H1 (cell line): ENCODE data around the gene EXOG. TPM values are rescaled to one million over a fixed set of nuclear protein-coding genes. Genes with fewer than 3 reads are reported as not detected.

Experiments
- CTCF ChIA-PET: fragments of 300-600 bp; sonication (Branson Sonifier 250); formaldehyde crosslinking; loops from one replicate; lab custom pipeline; 2021; ENCODE audit not compliant: partially characterized antibody; lab: Charles Lee
- POLR2A ChIA-PET: fragments of 300-600 bp; sonication (Branson Sonifier 250); formaldehyde crosslinking; loops from one replicate; lab custom pipeline; 2021; ENCODE audit warnings: inconsistent platforms; ENCODE audit not compliant: partially characterized antibody; lab: Charles Lee
- DNase-seq, 2 experiments: peaks; one replicate each; pipeline versions ENCODE4 v3.0.0 to v3.0.0-alpha.2; 2010 to 2022; ENCODE audit warnings: low spot score in 2 of 2, low read depth in 1 of 2, mixed read lengths in 1 of 2
- FAIRE-seq: peaks from 2 replicates; lab custom pipeline; 2011; peaks lifted over from hg19 to GRCh38; lab: Jason Lieb, UNC
- H2AFZ ChIP-seq: 2 replicates; pipeline ENCODE4 v1.8.1; 2012; ENCODE audit warnings: low read length, inconsistent platforms
- H2AK5ac ChIP-seq: 2 replicates; pipeline ENCODE4 v1.6.1; 2013; ENCODE audit warnings: low read depth, low read length
- H2BK120ac ChIP-seq: replicated peaks from 2 replicates; pipeline ENCODE3; 2013; ENCODE audit warnings: low read depth, low read length, inconsistent platforms
- H2BK12ac ChIP-seq: 2 replicates; pipeline ENCODE4 v1.6.1; 2013; ENCODE audit warnings: low read depth, low read length
- H2BK15ac ChIP-seq: 2 replicates; pipeline ENCODE4 v1.6.1; 2013; ENCODE audit warnings: low read length
- H2BK20ac ChIP-seq: 2 replicates; pipeline ENCODE4 v1.6.1; 2013; ENCODE audit warnings: low read length
- H2BK5ac ChIP-seq: 2 replicates; pipeline ENCODE4 v1.6.1; 2013; ENCODE audit warnings: low read depth, low read length
- H3K14ac ChIP-seq: 2 replicates; pipeline ENCODE4 v1.6.1; 2013; ENCODE audit warnings: inconsistent platforms; ENCODE audit not compliant: insufficient read length
- H3K18ac ChIP-seq: 2 replicates; pipeline ENCODE4 v1.6.1; 2013; ENCODE audit warnings: low read length; ENCODE audit errors: extremely low read depth
- H3K23ac ChIP-seq: 2 replicates; pipeline ENCODE4 v1.6.1; 2013; ENCODE audit warnings: inconsistent platforms; ENCODE audit not compliant: insufficient read length
- H3K23me2 ChIP-seq: 2 replicates; pipeline ENCODE4 v1.6.1; 2013; ENCODE audit warnings: low read depth, low read length
- H3K27ac ChIP-seq: 2 replicates; pipeline ENCODE4 v1.6.1; 2011; ENCODE audit warnings: low read depth, low read length, inconsistent platforms
- H3K27me3 ChIP-seq, 4 experiments: replicated peaks in 1 of 4; 1 replicate in 1 of 4; 2 replicates in 3 of 4; pipeline versions ENCODE4 v1.6.1 to v1.8.1; 2011 to 2013; ENCODE audit warnings: low read length in 3 of 4, mild to moderate bottlenecking in 3 of 4, inconsistent platforms in 2 of 4, mixed read lengths in 2 of 4, moderate library complexity in 1 of 4; ENCODE audit not compliant: control insufficient read depth in 3 of 4, insufficient read depth in 3 of 4; ENCODE audit errors: extremely low read depth in 1 of 4
- H3K36me3 ChIP-seq, 4 experiments: 2 replicates each; pipeline versions ENCODE4 v1.6.1 to v1.8.1; 2011 to 2013; ENCODE audit warnings: mild to moderate bottlenecking in 4 of 4, low read length in 3 of 4, moderate library complexity in 2 of 4, control low read depth in 1 of 4, inconsistent platforms in 1 of 4; ENCODE audit not compliant: insufficient read depth in 4 of 4, control insufficient read depth in 2 of 4
- H3K4ac ChIP-seq: replicated peaks from 2 replicates; pipeline ENCODE3; 2013; ENCODE audit warnings: low read length, low read depth, mixed read lengths, inconsistent platforms; ENCODE audit not compliant: insufficient read length
- H3K4me1 ChIP-seq, 4 experiments: replicated peaks in 1 of 4; 1 replicate in 1 of 4; 2 replicates in 3 of 4; pipeline versions ENCODE4 v1.6.1 to v1.8.1; 2011 to 2013; ENCODE audit warnings: low read length in 3 of 4, inconsistent platforms in 2 of 4, mixed read lengths in 1 of 4; ENCODE audit not compliant: insufficient read depth in 4 of 4, control insufficient read depth in 3 of 4
- H3K4me2 ChIP-seq, 2 experiments: 2 replicates each; pipeline versions ENCODE4 v1.6.1 to v1.8.1; 2011 to 2013; ENCODE audit warnings: low read depth in 2 of 2, low read length in 2 of 2, control low read depth in 1 of 2, inconsistent platforms in 1 of 2, mild to moderate bottlenecking in 1 of 2; ENCODE audit not compliant: insufficient read depth in 1 of 2
- H3K4me3 ChIP-seq, 4 experiments: fragments of 200-600, 300-600 bp in 1 of 4; sonication (generic), shearing (Covaris generic), sonication (Bioruptor Twin) in 1 of 4; 2 replicates each; pipeline versions ENCODE4 v1.5.1 to v1.8.1; 2011 to 2016; ENCODE audit warnings: low read length in 4 of 4, low read depth in 3 of 4, control low read depth in 2 of 4, inconsistent platforms in 2 of 4, mild to moderate bottlenecking in 2 of 4, mixed read lengths in 1 of 4, moderate library complexity in 1 of 4; ENCODE audit not compliant: insufficient read depth in 2 of 4; ENCODE audit errors: extremely low read depth in 1 of 4
- H3K56ac ChIP-seq: replicated peaks from 2 replicates; pipeline ENCODE3; 2013; ENCODE audit warnings: low read depth, mild to moderate bottlenecking, mixed read lengths, low read length, inconsistent platforms; ENCODE audit not compliant: insufficient read length
- H3K79me1 ChIP-seq: 2 replicates; pipeline ENCODE4 v1.6.1; 2013; ENCODE audit warnings: low read depth, low read length, control low read depth
- H3K79me2 ChIP-seq, 2 experiments: 2 replicates each; pipeline versions ENCODE4 v1.6.1 to v1.8.1; 2012 to 2013; ENCODE audit warnings: low read length in 2 of 2, mild to moderate bottlenecking in 2 of 2, inconsistent platforms in 1 of 2; ENCODE audit not compliant: insufficient read depth in 2 of 2, control insufficient read depth in 1 of 2
- H3K9ac ChIP-seq, 4 experiments: replicated peaks in 1 of 4; 1 replicate in 1 of 4; 2 replicates in 3 of 4; pipeline versions ENCODE4 v1.6.1 to v1.8.1; 2011 to 2013; ENCODE audit warnings: low read depth in 3 of 4, low read length in 3 of 4, control low read depth in 2 of 4, mild to moderate bottlenecking in 2 of 4, moderate library complexity in 2 of 4, inconsistent platforms in 1 of 4; ENCODE audit errors: extremely low read depth in 1 of 4
- H3K9me3 ChIP-seq, 2 experiments: 2 replicates each; pipeline versions ENCODE4 v1.6.1 to v1.8.1; 2012 to 2013; ENCODE audit warnings: mild to moderate bottlenecking in 2 of 2, moderate library complexity in 2 of 2, control low read depth in 1 of 2, inconsistent platforms in 1 of 2, low read depth in 1 of 2, low read length in 1 of 2, mixed read lengths in 1 of 2; ENCODE audit not compliant: insufficient read depth in 2 of 2
- H4K20me1 ChIP-seq, 2 experiments: replicated peaks in 1 of 2; 2 replicates each; pipeline versions ENCODE3 to v1.8.1; 2011 to 2013; ENCODE audit warnings: inconsistent platforms in 2 of 2, low read length in 2 of 2, mild to moderate bottlenecking in 1 of 2; ENCODE audit not compliant: insufficient read depth in 2 of 2, control insufficient read depth in 1 of 2
- H4K5ac ChIP-seq: 2 replicates; pipeline ENCODE4 v1.6.1; 2013; ENCODE audit warnings: low read length, low read depth, mixed read lengths, inconsistent platforms; ENCODE audit not compliant: insufficient read length
- H4K8ac ChIP-seq: 2 replicates; pipeline ENCODE4 v1.8.0; 2013; ENCODE audit warnings: mild to moderate bottlenecking, moderate library complexity, low read length, inconsistent platforms; ENCODE audit not compliant: insufficient read depth; ENCODE audit errors: extremely low read depth
- H4K91ac ChIP-seq: replicated peaks from 2 replicates; pipeline ENCODE3; 2013; ENCODE audit warnings: low read length, mixed read lengths, inconsistent platforms; ENCODE audit not compliant: insufficient read length
- CREB1 ChIP-seq: IDR thresholded peaks from 2 replicates; pipeline ENCODE4 v1.6.1; 2012; ENCODE audit warnings: inconsistent platforms
- EGR1 ChIP-seq: IDR thresholded peaks from 2 replicates; pipeline ENCODE4 v1.6.1; 2011; ENCODE audit warnings: low read depth, low read length, borderline replicate concordance
- EZH2 ChIP-seq: fragments of 200-600 bp; sonication (generic); IDR thresholded peaks from 2 replicates; pipeline ENCODE4 v1.7.1; 2012; ENCODE audit warnings: low read depth, mild to moderate bottlenecking, moderate library complexity, low read length, inconsistent platforms; ENCODE audit not compliant: severe bottlenecking
- GABPA ChIP-seq: IDR thresholded peaks from 2 replicates; pipeline ENCODE4 v1.6.1; 2011; ENCODE audit warnings: mild to moderate bottlenecking, low read length, moderate library complexity, borderline replicate concordance; ENCODE audit not compliant: insufficient read depth
- HDAC2 ChIP-seq, 2 experiments: fragments of 300-600 bp in 1 of 2; sonication (generic) in 1 of 2; IDR thresholded peaks; 2 replicates each; pipeline ENCODE4 v1.6.1; 2011 to 2012; ENCODE audit warnings: low read depth in 2 of 2, low read length in 2 of 2, mild to moderate bottlenecking in 2 of 2, moderate library complexity in 2 of 2, borderline replicate concordance in 1 of 2, inconsistent platforms in 1 of 2
- WGBS, 2 experiments: shearing (Covaris generic) in 1 of 2; methylation state at CpG; one replicate each; pipeline versions ENCODE4 v1.1.6 to v1.1.7; 2013 to 2015; ENCODE audit warnings: low lambda C conversion rate in 2 of 2, mixed read lengths in 2 of 2, inconsistent platforms in 1 of 2, low coverage in 1 of 2, missing lambda C conversion rate in 1 of 2; ENCODE audit not compliant: insufficient replicate concordance in 2 of 2, insufficient coverage in 1 of 2, insufficient read length in 1 of 2; ENCODE audit errors: extremely low coverage in 1 of 2, missing lambda C conversion rate in 1 of 2; 5-methylcytosine and 5-hydroxymethylcytosine counted together
- polyA plus RNA-seq, 7 experiments: library from polyadenylated mRNA; depleted of rRNA in 3 of 7; stranded (reverse) in 5 of 7; unstranded in 2 of 7; fragments of >200 nt in 5 of 7; fragments of 200-250 nt in 2 of 7; gene quantifications; 1 replicate in 5 of 7; 2 replicates in 1 of 7; 4 replicates in 1 of 7; pipeline versions ENCODE4 v1.2.1 to v1.2.3, GENCODE V29; 2011 to 2013; ENCODE audit warnings: missing spikeins in 2 of 7, mixed read lengths in 2 of 7
- total RNA-seq: library from RNA; stranded (reverse); fragmentation: NEBNext Ultra II Directional; extraction: Animal tissue kit (Norgen Biotek cat#: 25700); gene quantifications from 2 replicates; pipeline ENCODE4 v1.2.1, GENCODE V29; 2021

Gene EXOG
- total and polyA plus RNA-seq, 2 of the 8 experiments (the other 6 are each of a cell fraction or from before 2014, with no cell fraction given): 7.2 to 12.9 TPM

DNA sequence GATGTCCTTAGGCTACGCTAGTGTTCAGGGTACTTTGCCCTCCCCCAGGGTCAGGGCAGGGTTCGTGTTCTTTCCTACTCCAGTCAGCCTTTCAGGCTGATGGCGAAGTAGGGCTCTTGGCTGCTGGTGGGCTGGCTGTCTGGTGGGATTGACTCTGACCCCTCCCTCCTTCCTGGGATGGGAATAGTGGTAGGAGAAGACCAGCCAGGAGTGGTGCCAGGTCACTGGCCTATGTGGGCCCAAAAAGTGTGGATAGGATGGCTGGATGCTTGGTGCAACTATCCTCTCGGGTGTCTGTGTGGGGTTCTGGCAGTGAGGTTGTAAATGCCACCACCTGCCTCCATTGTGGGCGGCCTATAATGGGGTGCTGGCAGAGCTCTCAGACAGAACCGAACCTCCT, 20.4 kb upstream of the EXOG start:
- no peak overlapping the region for H3K4me2 ChIP-seq
- ChIA-PET CTCF (interaction anchor here (1.3 kb wide), 1 partner anchor 129 kb away, joined by 6 read pairs; the partner anchor contains the start of gene XYLB), POLR2A (interaction anchor here (0.8 kb wide), 1 partner anchor 20 kb away, joined by 3 read pairs; no protein-coding TSS in a partner anchor)
- H3K14ac ChIP-seq: no peak overlapping the region
- H4K91ac ChIP-seq: no peak overlapping the region
- H3K4ac ChIP-seq: no peak overlapping the region
- peak overlapping the region; percentile 66 for H2BK5ac ChIP-seq
- H3K56ac ChIP-seq: no peak overlapping the region
- no peak overlapping the region for H3K9ac ChIP-seq
- no peaks in the 10 kb centered on the region; the same call in 1 of the 2 replicates for H3K23me2 ChIP-seq
- DNase-seq: no peak
- no peak overlapping the region for H3K18ac ChIP-seq
- no peak overlapping the region for H3K23ac ChIP-seq
- no peak overlapping the region for H4K5ac ChIP-seq
- no peak overlapping the region for H4K8ac ChIP-seq
- no peak overlapping the region for H2AFZ ChIP-seq
- peaks cover 8 to 21% (median 14%) of the 10 kb centered on the region in 4 experiments for H3K36me3 ChIP-seq
- H3K27me3 ChIP-seq: no peaks in the 10 kb centered on the region
- no peaks in the 10 kb centered on the region for H3K9me3 ChIP-seq
- TF ChIP-seq EZH2 (no peak), CREB1 (no peak), EGR1 (no peak), HDAC2 (IDR thresholded peaks at IDR 0.05; ENCODE audit: borderline replicate concordance in 1 of 2, low read depth in 2 of 2, low read length in 2 of 2) (no peak), GABPA (no peak)
- H3K27ac ChIP-seq: no peak overlapping the region
- H3K4me3 ChIP-seq: no peak overlapping the region
- peaks cover 20 to 41% of the 10 kb centered on the region in 2 experiments for H4K20me1 ChIP-seq
- no peak overlapping the region for H2BK20ac ChIP-seq
- H2BK15ac ChIP-seq: no peak overlapping the region
- no peak overlapping the region for H2BK120ac ChIP-seq
- peaks cover 47% of the 10 kb centered on the region for H3K79me1 ChIP-seq
- H3K4me1 ChIP-seq: peaks cover 0 to 4% (median 2%) of the 10 kb centered on the region in 4 experiments; a peak in 4 of 7 replicates
- 90% methylated on average over 6 of the region's 6 CpGs; no CpG with 5 or more reads in 1 of the 2 experiments for WGBS, 2 experiments
- H2AK5ac ChIP-seq: no peak overlapping the region
- H3K79me2 ChIP-seq: peaks cover 14 to 71% of the 10 kb centered on the region in 2 experiments
- no peak for FAIRE-seq
- no peak overlapping the region for H2BK12ac ChIP-seq
